Fibroblast of skin of right quadriceps (primary cell): ENCODE results near the gene NT5DC1.

Experiments used
- DNase-seq: peaks from one replicate; pipeline ENCODE4 v3.0.0-alpha.2; 2013

Gene NT5DC1

GRCh38 chr6:116100419-116101301 lies at the start of gene NT5DC1:
NT5DC1 (plus strand) TSS chr6:116100853; CDS start chr6:116100931, 78 bp downstream.
- peak; percentile 59 for DNase-seq

GRCh38 chr6:116051244-116051643 lies 49.4 kb upstream of the NT5DC1 start:
- DNase-seq = no peak

GRCh38 chr6:116055513-116055912 lies 45.1 kb upstream of the NT5DC1 start:
- no peak for DNase-seq

GRCh38 chr6:116057766-116058165 lies 42.9 kb upstream of the NT5DC1 start:
- no peak for DNase-seq

- DNase-seq = peak; percentile 7
These were observed 40.7 kb upstream of the NT5DC1 start for GRCh38 chr6:116059713-116060571.

- DNase-seq = peak; percentile 3
These were observed 39.9 kb upstream of the NT5DC1 start, which contains the start of gene FRK for GRCh38 chr6:116060572-116061283. FRK (minus strand) TSS chr6:116060891; CDS start chr6:116060311, 580 bp downstream.

- DNase-seq = no peak
These were observed 38.2 kb upstream of the NT5DC1 start for GRCh38 chr6:116062496-116062895.

- DNase-seq = no peak
These were observed 36.0 kb upstream of the NT5DC1 start for GRCh38 chr6:116064666-116065065.

GRCh38 chr6:116066789-116067188 lies 33.9 kb upstream of the NT5DC1 start:
- DNase-seq = no peak

- no peak for DNase-seq
These were observed 30.6 kb upstream of the NT5DC1 start for GRCh38 chr6:116070101-116070500.

GRCh38 chr6:116070616-116071389 lies 29.9 kb upstream of the NT5DC1 start:
- no peak for DNase-seq

GRCh38 chr6:116072368-116072767 lies 28.3 kb upstream of the NT5DC1 start:
- no peak for DNase-seq

GRCh38 chr6:116073765-116074440 lies 26.8 kb upstream of the NT5DC1 start:
- DNase-seq = peak; percentile 8

- no peak for DNase-seq
These were observed 25.8 kb upstream of the NT5DC1 start for GRCh38 chr6:116074732-116075390.

- DNase-seq = no peak
These were observed 22.1 kb upstream of the NT5DC1 start for GRCh38 chr6:116078522-116078921.

GRCh38 chr6:116078945-116079344 lies 21.7 kb upstream of the NT5DC1 start:
- DNase-seq = no peak

GRCh38 chr6:116083052-116083451 lies 17.6 kb upstream of the NT5DC1 start:
- DNase-seq = no peak

GRCh38 chr6:116084284-116084683 lies 16.4 kb upstream of the NT5DC1 start:
- no peak for DNase-seq

- DNase-seq = peak; percentile 47
These were observed 13.1 kb upstream of the NT5DC1 start for GRCh38 chr6:116087437-116088027.

- no peak for DNase-seq
These were observed 11.7 kb upstream of the NT5DC1 start for GRCh38 chr6:116088946-116089345.

GRCh38 chr6:116090251-116090650 lies 10.4 kb upstream of the NT5DC1 start:
- DNase-seq = no peak
